NK-92 treated with Interleukin-12 subunit alpha and Interleukin-12 subunit beta, amount 100 ng/mL, for 24 hours (cell line): ENCODE measurements around the gene GJD4.

Experiments
- DNase-seq: peaks from one replicate; lab custom pipeline; 2025; lab: John Stamatoyannopoulos, UW

Gene GJD4

DNA sequence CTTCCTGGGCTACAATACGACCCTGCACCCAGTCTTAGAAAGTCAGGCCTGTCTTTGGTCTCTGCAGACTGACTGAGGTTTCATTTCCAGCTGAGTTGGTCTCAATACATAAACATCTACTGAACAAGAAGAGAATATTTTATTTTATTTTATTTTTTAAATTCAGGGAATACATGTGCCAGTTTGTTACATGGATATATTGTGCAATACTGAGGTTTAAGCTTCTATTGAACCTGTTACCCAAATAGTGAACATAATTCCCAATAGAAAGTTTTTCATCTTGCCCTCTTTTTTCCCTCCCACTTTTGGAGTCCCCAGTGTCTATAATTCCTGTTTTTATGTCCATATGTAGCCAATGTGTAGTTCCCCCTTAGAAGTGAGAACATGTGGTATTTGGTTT is 26.3 kb downstream of the GJD4 start:
- DNase-seq: no peak

DNA sequence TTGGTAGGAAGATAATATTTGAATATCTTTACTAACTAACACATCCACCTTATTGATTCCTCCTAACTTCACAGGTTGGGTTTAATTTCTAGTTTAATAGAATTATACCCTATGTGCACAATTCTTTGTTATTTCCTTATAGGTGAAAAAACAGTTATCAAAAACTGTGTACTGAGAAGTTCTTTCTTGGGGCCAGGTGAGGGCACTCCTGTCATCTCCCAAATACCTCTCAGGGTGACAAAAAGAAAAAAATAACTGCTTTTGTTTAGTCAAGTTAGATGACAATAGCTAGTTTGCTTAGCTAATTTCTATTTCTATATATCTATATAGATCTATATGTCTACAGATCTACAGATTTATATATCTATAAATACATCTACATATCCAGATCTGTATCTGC is 26.9 kb downstream of the GJD4 start:
- DNase-seq: no peak

DNA sequence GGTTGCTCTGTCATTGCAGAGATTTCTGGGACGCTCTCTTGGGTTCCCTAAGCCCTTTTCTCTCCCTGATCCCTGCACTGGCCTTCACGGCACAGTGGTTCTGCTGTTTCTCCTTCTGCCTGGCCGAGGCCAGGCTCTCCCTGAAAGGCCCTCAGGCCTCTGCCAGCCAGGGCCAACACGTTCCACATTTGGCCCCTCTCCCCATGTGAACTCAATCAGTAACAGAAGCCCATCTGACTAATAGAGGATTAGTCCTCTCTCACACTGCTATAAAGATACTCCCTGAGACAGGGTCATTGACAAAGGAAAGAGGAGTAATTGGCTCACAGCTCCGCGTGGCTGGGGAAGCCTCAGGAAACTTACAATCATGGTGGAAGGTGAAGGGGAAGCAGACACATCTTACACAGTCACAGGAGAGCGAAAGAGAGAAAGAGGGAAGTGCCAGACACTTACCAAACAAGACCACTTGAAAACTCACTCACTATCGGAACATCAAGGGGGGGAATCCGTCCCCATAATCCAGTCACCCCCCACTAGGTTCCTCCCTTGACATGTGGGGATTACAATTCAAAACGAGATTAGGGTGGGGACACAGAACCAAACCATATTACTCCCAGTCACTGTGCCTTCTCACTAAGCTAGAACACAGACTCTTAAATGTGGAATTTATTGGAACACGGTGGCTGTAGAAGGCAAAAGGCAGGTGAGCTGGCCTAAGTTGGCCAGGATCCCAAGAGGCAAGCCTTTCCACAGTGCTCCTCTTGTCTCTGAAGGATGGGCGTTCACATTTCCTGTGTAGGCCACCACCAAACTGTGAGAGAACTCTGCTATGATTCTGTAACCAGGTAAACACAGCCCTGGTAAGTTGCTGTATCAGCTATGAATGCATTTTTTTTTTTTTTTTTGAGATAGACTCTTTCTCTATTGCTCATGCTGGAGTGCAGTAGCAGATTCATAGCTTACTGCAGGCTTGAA is 28.2 kb downstream of the GJD4 start:
- DNase-seq: no peak

DNA sequence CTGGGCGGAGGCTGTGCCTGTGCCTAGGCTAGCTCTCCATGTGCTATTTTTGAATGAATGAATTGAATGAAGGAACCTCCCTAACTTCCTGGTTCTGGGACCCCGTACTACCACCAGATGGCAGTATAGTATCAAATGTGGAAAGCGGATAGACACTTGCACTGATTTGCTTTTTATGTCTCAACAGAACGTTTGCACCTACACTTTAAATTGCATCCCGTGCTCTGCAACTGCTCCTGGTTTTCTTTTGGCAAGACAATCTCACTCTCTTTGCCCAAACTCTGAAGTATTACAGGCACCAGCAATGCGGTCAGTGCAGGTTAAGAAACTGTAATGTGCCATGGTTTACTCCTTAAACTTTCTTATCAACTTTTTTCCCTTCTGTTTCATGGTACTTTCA is 30.4 kb downstream of the GJD4 start:
- no peak for DNase-seq

DNA sequence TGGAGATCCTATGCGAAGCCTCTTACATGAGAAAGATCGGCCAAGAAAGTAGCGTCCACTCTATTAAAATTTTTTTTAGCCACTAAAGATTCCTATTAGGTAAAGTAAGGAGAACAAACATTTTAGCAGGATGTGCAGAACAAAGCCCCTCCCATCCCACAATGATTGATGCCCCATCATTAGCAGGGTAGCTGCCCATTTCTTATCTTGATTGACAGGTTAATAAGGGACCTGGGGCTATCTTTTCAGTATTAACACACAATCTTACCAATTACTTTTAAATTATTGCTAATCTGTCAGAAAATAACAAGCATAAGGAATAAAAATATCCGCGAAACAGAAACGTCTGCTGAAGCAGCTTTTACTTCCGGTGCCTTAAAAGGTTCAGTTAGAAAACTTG is 31.8 kb downstream of the GJD4 start:
- no peak for DNase-seq

DNA sequence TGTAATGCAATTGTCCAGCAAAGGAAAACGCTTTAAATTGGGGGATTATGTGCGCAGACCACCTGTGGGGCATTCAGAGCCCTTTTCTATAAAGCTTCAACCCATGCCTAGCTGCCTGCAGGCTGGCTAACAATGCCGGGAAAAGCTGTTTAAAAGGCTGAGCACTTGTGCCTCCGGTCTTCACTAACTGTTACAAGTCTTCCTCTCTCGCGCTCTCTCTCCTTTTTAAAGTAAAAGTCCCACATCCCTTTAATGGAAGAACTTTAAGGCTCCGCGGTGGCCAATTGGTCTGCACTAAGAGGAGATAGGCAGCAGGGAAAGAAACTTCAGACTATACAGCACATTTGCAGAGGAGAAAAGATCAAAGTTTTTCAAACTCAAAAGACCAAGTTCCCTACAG is 32.3 kb downstream of the GJD4 start:
- DNase-seq: no peak

DNA sequence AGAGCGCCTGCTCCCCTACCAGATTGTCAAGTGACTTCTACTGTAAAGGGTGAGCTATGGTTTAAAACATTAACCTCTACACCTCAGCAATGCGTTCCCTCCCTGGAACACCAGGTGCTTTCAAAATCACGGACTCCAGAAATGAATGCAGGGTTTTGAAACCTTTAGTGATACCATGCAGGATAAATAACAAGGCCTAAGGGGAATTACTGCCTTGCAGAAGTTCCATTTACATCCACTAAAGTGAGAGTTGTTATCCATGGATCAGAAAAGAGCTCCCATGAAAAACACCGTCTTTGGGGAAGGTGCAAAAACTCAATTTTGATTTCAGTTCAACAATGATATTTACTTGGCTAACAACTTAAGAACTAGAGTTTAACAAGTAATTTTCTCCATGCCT is 33.0 kb downstream of the GJD4 start:
- DNase-seq: no peak

DNA sequence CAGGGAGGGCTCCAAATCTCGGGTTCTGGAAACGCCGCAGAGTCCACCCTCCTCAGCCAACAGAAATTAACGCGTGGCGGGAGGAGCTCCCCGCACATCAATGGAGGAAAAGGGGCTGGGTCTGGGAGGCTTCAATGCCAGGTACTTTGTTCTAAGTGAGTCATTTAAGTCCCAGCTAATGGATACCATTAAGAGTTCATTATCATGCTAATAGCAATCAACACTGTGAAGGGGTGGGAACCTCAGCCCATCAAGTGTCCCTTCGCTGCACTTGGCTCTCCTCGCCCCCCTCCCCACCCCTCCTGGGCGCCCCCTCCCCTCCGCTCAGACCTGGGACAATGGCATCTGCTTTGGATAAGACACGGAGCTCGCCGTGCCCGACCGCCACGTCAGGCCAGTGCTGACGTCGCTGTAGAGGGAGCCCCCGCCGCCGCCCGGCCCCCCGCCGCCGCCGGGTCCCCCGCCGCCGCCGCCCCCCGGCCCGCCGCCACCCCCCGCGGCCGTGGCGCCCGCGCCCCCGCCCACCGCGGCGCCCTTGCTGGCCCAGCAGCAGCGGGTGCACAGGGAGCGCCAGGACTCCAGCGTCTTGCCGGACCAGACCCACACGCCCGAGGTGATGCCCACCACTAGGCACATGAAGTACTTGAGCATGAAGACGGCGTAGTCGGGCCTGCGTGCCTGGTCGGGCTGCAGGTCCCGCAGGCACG is 34.0 kb downstream of the GJD4 start:
- no peak for DNase-seq

DNA sequence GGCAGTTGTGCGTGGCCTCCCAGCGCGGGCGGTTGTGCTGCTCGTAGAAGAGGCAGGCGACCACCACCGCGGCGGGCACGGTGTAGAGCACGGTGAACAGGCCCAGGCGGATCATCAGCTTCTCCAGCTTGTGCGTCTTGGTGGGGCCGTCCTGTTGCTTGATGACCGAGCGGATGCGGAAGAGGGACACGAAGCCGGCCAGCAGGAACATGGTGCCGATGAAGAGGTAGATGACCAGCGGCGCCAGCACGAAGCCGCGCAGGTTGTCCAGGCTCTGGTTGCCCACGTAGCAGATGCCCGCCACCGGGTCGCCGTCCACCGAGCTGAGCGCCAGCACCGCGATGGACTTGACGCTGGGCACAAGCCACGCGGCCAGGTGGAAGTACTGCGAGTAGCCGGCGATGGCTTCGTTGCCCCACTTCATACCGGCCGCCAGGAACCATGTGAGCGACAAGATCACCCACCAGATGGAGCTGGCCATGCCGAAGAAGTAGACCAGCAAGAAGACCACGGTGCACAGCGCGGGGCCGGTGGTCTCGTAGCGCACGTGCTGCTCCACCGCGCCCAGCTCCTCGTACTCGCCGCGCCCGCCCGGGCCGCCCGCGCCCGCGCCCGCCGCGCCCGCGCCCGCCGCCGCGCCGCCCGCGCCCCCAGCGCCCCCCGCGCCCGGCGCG is 34.7 kb downstream of the GJD4 start:
- DNase-seq: no peak

DNA sequence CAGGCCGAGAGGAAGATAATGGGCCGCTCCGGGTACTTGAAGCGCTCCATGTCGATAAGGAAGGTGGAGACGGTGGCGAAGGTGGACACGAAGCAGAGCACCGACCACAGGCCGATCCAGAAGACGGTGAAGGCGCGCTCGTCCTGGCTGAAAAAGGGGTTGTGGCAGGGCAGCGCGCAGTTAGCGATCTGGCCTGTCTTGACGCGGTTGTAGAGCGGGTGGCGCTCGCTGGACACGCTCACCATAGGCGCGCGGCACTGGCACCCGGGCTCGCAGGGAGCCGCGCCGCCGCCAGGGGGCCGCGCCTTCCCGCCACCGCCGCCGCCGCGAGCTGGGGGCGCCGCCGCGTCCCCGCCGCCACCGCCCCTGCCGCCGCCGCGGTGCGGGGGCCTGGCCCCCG is 35.3 kb downstream of the GJD4 start:
- DNase-seq: no peak

DNA sequence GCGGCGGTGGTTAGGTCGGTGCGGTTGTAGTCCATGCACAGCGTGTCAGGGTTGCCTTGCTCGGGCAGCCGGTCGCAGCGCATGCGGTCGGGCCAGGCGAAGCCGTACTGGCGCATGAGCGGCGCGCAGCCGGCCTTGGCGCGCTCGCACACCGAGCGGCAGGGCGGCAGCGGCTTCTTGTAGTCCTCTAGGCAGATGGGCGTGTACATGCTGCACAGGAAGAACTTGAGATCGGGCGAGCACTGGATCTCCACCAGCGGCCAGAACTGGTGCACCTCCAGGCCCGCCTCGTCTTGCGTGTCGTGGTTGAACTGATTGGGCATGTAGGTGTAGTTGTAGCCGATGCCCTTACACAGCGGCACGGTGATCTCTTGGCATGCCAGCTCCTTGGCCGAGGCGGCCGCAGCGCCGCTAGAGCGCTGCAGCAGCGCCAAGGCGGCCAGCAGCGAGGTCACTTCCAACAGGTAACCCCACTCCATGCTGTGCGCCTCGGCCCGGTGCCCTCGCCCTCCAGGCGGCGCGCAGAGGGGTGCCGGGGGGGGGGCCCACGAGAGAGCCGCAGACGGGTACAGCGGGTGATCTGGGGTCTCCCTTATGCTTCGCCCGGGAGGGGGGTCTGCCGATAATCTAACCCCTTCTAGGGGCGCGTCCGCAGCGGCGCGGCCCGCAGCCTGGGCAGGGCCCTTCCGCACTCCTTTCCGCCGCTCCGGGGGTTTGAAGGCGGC is 36.0 kb downstream of the GJD4 start:
- no peak for DNase-seq

DNA sequence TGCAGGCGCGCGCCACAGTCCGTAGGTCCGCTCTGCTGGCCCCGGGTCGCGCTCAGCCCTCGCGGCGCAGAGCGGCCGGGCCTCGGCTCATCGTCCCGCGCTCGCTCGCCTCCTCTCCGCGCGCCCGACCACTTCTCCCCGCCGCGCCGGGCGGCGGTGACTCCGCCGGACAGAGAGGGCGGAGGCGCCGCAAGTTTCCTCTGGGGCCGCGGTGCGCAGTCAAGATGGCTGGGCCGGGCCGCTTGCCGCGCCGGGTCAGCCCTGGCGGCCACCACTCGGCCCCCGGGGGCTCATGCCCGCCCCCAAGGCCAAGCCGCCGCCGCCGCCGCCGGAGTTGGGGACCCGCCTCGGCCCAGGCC is 36.5 kb downstream of the GJD4 start:
- no peak for DNase-seq

DNA sequence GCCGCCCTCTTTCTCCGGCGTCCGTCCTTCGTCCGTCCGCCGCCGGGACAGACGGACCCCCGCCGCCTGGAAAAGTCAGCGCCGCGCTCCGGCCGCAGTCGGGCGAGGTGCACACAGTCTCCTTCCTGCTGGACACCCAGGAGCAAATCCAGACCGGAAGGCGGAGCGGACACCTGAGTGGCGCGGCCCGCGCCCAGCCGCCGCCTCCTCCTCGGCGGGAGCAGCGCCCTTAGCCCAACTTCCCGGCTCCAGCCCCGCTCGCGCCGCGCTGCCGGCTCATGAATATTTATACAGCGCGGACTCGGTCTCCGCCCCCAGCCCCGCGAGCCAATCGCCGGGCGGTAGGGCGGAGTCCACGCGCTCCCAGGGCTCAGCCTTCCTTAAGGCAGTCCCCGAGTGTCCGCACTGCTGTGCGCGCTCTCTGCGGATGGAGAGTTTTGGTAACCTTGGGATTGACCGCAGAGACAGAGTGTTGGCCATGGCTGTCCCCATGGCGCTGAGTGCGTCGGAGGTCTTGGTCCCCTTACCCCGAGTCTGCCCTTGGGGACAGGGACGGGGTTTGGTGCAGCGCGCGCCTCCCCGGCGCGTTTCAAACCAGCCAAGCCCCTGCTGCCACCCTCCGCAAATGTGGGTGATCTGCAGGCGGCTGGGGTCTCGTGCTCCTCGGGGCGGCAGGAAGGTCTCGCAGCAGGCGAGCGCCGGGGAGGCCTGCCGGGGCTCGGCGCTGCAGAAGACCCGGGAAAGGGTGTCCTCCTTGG is 37.1 kb downstream of the GJD4 start, which contains the start of gene FZD8:
TSS of gene FZD8 (minus strand) at position 262 of the 758 bp plus-strand sequence. CDS start 867 bp downstream, outside the sequence.
- DNase-seq: no peak

DNA sequence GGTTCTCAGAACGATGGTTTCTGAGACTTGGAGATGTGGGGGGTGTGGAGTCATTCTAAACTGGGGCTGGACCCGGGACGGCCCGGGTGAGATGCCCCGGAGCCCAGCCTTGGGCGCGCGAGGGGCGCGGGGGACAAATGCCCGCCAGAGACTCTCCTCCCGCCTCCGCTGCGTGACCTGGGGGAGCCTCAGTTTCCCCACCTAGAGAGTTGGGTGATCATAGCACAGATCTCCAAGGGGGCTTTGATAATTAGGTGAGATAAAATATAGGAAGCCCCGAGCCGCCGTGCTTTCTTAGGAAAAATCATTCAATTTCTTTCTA is 37.6 kb downstream of the GJD4 start:
- DNase-seq: no peak

DNA sequence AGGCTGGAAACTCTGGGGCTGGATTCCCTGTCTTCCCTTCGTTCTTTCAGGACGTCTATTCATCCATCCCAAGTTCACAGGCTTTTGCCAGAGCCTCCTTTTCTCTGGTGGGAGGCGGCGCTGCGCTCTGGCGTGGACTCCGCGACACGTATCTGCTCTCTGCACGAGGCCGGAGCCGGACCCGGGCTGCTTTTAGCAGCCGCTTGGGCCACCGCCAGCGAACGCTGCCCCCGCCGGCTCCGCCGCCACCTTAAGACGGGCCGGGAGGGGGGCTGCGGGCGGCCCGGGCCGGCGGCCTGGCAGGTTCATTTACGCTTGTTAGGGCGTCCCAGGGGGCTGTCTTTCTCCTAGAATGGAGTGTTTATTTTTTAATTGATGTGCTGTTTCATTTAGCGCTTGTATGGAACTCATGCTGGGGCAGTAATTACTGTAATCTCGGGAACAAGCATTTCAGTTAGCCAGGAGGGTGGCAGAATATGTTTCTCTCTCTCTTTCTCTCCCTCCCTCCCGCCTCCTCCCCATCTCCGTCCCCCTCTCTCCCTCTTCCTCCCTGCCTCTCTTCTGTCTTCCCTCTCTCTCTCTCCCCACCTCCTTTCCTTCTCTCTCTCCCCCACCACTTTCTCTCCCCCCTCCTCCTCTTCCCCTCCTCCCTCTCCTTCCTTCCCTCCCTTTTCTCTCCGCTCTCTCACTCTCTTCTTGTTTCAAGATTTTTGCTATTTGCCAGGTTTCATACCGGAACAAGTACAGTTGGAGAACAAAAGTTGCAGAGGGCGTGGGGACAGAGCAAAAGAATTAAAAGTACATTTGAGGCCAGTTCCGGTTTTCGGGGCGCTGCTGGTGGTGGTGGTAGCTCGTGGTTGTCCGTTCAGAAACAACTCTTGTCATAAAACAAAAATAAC is 38.3 kb downstream of the GJD4 start:
- no peak for DNase-seq

DNA sequence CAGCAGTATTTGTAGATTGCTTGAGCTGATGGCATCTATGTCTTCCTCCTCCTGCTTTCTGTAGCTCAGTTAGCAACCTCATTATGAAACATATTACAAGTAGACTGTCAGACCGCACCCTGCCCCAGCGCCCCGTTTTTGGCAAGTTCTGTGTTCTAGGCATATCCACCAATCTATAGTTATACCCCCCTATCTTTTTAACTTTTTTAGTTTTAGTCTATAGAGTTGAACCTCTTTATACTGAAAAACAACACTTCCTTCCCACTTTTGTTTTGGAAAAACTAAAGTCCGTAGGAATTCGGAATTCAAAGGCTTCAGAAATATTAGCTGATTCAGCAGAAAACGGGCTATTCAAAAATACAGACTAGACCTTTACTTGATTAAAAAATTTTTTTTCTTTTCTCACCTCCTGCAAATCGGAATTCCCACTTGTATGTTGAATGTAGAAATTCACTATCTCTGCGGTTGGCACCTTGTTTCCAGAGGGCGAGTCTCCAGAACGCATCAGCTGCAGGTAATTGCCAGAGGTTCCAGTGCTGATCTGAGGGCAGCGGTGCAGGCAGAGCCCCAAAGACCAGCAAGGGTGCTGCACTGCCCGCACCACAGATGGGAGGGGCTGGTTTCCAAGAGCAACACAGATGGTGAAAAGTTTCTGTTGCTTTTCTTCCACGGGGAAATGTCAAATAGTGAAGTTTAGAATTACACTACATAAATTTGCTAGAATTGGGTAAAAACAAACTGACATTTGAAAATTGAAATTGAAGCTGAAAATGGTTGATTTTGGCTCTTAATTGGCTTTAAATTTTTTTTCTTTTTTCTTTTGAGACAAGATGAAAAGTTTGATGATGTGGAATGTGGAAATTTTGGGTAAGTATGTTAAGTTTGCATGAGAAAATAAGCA is 39.2 kb downstream of the GJD4 start:
- DNase-seq: no peak

DNA sequence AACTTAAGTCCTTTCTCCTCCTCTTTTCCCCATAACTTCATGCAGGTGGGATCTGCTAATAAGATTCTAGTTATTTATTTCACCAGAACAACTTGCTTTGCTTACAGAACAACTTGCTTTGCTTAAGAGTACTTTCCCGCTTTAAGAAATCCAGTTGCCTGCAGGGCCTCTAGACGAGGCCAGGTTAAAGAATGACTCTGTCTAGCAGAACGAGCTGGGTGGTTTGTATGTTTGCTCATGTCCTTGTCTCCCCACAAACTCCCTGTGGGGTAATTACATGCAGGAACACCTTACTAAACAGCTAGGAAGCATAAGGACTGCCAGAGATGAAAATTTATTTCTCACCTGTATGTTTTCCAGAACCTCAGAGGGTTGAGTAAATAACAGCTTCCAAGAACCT is 45.8 kb downstream of the GJD4 start:
- no peak for DNase-seq

DNA sequence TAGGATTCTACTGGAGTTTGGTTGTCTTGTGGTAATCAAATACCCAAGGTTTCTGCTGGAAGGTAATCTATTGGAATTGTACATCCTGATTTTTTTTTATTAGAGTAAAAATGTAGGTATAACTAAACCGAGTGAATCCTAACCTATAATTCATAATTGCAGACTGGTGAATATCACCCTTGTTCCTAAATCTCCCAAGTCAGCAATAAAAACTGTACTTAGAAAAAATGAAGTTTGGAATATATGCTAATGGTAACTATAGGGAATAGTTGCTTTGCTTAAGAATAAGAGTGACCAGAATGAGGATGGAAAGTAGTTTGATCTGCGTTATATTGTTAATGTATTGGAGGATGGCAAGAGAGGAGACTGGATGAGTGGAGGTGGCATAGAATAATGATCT is 47.7 kb downstream of the GJD4 start:
- no peak for DNase-seq

DNA sequence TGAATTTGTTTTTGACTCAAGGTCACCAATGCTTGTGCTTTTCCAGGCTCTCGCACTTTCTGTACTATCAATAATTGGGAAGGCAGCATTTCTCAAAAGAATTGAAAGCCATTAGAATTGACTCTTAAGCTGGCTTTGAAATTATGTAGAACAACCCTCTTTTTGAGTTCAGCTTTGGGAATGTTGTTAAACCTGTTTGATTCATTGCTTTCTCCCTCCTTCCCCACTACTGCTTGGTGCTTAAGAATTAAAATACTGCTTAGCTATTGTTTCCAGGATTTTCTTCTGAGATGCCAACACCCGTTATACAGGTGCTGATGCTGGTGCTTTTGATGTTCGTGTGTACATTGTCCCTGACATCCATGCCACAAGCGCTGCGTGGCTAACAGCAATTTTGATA is 52.5 kb downstream of the GJD4 start:
- DNase-seq: no peak
